HG02623 (cell line): ENCODE measurements around the gene SYNJ2BP.

Source experiments
- ATAC-seq: cut with Tn5 transposase; IDR thresholded peaks from one replicate; pipeline ENCODE4 v1.9.1; 2021; ENCODE audit warnings: moderate library complexity; ENCODE audit not compliant: unreplicated experiment

Gene SYNJ2BP

DNA sequence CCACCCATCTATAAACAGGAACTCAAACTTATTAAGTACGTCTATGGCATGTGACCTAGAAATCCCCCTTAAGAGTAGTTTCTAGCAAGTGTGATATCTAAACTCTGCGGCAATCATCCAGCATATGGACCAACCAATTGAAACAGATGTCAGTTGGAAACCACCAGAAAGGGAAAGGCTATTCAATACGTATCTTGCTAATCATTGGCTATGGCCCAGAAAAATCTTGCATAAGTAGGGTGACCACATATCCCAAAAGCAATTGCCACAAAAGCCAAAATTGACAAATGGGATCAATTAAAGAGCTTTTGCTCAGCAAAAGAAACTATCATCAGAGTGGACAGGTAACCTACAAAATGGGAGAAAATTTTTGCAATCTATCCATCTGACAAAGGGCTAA lies 24.2 kb downstream of the SYNJ2BP start:
- ATAC-seq = no peak

DNA sequence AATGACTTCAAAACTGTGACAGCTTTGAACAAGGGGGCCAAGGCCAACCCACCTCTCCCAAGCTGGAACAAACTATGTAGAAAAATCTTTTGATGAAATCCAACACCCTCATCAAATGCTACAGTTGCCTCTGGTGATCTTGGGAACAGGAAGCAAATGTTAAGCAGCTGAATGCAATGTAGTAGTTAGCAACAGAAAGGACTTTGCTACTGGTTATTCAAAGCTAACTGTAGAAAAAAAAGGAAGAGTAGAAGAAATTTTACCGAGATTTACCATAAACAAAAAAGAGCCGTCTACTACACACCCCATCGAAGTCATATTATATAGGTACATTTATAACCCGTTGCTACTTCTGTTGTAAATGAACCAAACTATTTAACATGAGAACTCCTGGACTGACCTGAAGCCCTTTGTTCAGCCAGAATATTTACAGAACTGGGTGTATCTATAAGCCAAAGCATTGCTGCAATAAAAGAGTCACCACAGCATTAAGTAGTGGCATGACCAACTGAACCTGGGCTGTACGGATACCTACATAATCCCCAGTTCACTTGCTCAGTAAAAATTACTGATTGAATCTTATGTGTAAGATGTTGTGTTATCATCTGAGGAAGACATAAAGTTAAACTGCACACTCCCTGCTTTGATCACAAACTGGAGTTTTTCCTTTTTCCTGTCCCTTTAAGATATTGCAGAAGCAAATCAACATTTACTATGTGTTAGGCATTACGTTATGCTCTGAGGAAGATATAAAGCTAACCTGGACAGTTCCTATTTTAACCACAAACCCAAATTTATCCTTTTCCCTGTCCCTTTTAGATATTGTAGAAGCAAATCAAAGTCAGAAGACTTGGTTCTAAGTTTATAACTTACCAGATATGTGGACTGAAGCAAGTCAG lies 25.1 kb downstream of the SYNJ2BP start:
- ATAC-seq = no peak

DNA sequence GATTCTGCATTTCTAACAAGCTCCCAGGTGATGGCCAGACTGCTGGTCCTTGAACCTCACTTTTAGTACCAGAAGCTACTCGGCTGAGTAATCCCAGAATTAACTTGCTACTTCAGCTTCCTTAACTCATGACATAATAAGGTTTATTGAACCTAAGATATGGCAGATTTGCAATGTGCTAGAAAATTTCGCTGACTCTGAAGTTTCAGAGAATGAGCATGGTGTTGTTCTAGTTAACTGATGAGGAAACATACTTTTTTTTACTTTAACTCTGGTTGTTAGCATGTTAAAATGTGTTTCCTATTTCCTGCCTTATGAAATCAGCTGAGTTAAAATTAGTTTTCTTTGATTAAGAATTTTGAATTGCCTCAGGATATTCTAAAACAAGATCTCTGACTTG lies 34.4 kb downstream of the SYNJ2BP start:
- ATAC-seq = no peak

DNA sequence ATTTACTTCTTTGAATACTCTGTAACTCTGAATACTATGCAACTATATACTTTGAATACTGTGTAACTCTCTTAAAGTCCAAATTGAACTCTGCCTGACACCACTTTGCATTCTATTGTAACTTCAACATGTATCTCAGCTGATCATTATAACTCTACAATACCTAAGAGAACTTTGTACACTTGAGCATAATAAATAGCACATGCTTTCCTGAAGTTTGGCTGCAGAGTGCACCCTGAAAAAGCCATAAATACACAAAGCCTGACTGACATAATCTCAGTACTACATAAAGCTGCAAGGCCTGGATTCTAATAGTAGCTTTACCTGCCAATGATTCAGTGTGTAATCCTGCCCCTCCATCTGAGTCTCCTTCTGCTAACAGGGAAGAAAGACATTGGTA lies 36.1 kb downstream of the SYNJ2BP start:
- no peak for ATAC-seq

DNA sequence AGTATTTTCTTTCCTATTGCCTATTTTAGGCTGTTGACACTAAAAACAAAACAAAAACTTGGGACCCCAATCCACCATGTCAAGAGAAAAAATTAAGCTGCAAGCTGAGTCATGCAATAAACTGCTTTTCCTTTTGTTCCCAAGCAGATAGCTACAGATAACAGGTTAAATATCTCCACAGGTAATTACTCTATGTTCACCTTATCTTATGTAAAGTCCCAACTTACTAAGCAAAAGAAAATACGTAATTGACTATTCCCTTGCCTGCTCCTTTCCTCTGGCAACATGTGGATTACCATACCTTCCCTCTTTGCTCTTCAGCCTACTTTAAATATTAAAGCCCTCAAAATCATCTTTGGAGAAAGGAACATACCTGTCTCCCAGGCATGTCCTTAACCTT lies 38.2 kb downstream of the SYNJ2BP start:
- no peak for ATAC-seq
